Activated naive CD8-positive, alpha-beta T cell treated with anti-CD3 and anti-CD28 coated beads for 36 hours (primary cell): ENCODE data around the gene MAGED2. TPM values are rescaled to one million over a fixed set of nuclear protein-coding genes. Genes with fewer than 3 reads are reported as not detected.
A peak's percentile ranks its signal among the peaks of the same experiment; 100 is the strongest.

Experiments used
- DNase-seq: peaks from one replicate; pipeline ENCODE4 v3.0.0; 2021
- H3K27ac Mint-ChIP-seq: one replicate; pipeline ENCODE4 v1.8.0; 2022; ENCODE audit warnings: mild to moderate bottlenecking, moderate library complexity, mixed read lengths
- H3K27me3 Mint-ChIP-seq: one replicate; pipeline ENCODE4 v1.8.0; 2022; ENCODE audit warnings: mild to moderate bottlenecking, mixed read lengths
- H3K36me3 Mint-ChIP-seq: one replicate; pipeline ENCODE4 v1.8.0; 2021; ENCODE audit warnings: mild to moderate bottlenecking, mixed read lengths
- H3K4me1 Mint-ChIP-seq: one replicate; pipeline ENCODE4 v1.8.0; 2021; ENCODE audit warnings: mixed read lengths
- H3K4me3 Mint-ChIP-seq: one replicate; pipeline ENCODE4 v1.8.0; 2022; ENCODE audit warnings: mild to moderate bottlenecking, moderate library complexity, mixed read lengths
- H3K9me3 Mint-ChIP-seq: one replicate; pipeline ENCODE4 v1.8.0; 2022; ENCODE audit warnings: mixed read lengths
- total RNA-seq, 2 experiments: library from RNA; stranded (reverse); gene quantifications; one replicate each; pipeline ENCODE4 v1.2.3, GENCODE V29; 2021

MAGED2 gene
- total RNA-seq, 2 experiments from 2014 or later, result 29.9 to 32.9 TPM

DNA sequence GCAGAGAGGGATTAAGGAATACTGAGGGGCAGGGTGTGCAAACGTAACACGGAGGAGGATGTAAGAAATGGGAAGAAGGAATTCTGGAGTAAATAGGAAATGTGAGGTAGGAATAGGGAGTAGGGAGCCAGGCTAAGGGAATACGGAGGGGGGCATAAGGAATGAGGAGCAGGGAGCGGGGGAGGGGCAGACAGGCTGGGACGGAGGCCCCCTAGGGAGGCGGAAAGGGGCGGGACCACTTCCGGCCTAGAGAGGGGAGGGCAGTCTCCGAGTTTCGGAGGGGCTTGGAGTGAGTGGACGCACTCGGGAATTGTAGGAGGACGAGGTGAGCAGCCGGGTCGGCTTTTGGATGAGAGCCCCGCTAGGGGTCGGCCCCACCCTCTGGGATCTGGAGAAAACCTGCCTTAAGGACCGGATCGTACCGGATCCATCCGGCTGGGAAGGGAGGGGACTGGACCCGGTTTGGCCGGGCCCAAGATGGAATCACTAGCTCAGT lies 612 bp downstream of the MAGED2 start:
- Mint-ChIP-seq H3K36me3 (peaks cover 4% of the 10 kb centered on the region), H3K4me1 (peaks cover 2% of the 10 kb centered on the region), H3K27me3 (no peaks in the 10 kb centered on the region), H3K27ac (peak overlapping the region; percentile 94), H3K9me3 (no peaks in the 10 kb centered on the region), H3K4me3 (peak overlapping the region; percentile 92)
- DNase-seq, result peak; percentile 23

DNA sequence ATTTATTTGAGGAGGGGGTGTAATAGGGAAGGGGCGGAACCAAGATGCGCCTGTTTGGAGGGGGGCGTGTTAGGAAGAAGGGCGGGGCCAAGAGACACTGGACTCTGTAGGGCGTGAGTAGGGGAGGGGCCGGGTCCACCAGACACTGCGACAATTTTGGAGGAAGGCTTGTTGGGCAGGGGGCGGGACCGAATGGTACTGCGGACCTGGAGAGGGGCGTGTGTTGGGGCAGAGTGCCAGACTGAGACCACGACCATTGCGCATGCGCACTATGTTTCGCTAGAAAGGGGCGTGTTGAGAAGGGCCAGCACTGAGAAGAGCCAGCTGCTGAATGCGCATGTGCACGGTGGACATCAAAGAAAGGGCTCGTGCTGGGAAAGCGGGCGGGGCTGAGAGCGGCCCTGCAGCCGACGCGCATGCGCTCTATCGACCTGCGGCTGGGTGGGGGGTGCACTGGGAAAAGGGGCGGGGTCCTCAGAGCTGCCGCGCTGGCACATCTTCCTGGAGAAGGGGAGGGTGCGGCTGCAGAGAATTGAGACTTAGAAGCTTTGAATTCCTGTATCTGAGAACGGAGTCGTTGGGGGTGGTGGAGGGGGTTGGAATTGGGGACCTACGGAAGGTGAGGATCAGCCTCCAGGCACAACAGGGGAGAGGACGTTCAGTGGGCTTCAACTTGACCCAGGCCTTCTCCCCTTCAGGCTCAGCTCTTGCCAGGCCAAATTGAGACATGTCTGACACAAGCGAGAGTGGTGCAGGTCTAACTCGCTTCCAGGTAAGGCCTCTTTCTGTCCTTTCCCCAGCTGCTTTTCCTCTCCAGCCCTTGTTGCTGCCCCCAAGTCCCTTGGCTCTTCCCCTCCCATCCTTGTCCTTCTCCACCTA lies 1.3 kb downstream of the MAGED2 start:
- H3K4me3 Mint-ChIP-seq, result peak overlapping the region; percentile 92
- peaks cover 2% of the 10 kb centered on the region for H3K4me1 Mint-ChIP-seq
- peak; percentile 87 for DNase-seq
- H3K27ac Mint-ChIP-seq, result peak overlapping the region; percentile 94
- H3K36me3 Mint-ChIP-seq, result peaks cover 4% of the 10 kb centered on the region
- H3K27me3 Mint-ChIP-seq, result no peaks in the 10 kb centered on the region
- H3K9me3 Mint-ChIP-seq, result no peaks in the 10 kb centered on the region

DNA sequence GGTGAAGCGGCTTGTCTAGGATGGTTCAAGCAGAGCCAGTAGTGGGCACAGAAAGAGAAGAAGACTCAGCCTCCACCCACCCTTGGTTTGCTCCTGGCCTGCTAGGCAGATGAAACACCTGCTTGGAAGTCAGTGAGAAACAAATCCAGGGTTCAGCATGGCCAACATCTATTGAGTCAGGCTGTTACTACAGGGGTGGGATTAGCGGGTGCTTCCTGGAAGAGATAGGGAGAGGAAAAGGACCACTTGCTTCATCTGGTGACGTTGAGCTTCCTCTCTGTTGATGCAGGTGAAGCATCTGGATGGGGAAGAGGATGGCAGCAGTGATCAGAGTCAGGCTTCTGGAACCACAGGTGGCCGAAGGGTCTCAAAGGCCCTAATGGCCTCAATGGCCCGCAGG lies 3.0 kb downstream of the MAGED2 start:
- Mint-ChIP-seq H3K4me1 (peaks cover 2% of the 10 kb centered on the region), H3K4me3 (no peak overlapping the region), H3K27me3 (no peaks in the 10 kb centered on the region), H3K9me3 (no peaks in the 10 kb centered on the region), H3K27ac (no peak overlapping the region), H3K36me3 (peaks cover 4% of the 10 kb centered on the region)
- no peak for DNase-seq

DNA sequence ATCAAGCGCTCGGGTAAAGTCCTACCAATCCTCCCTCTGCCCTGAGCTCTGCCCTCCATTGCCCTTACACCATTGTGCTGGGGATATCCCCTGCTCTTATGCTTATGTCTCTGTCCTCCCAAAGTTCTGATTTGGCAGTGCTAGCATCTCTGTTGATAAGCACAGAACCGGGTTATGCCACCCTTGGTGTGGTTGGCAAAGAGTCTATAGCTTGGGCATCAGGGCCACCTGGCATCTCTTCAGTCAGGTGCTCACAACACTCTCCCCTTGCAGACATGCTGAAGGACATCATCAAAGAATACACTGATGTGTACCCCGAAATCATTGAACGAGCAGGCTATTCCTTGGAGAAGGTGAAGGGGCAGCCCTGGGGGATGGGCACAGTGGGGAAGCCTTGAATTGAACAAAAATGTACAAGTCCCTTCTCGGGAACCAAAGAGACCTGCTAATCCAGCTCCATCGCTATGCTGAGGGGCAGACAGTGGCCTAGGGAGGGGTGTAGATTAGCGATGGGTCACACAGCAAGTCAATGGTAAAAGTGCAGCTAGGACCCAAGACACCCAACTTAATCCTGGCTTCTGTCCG lies 3.8 kb downstream of the MAGED2 start:
- DNase-seq, result no peak
- H3K4me1 Mint-ChIP-seq, result peaks cover 2% of the 10 kb centered on the region
- no peak overlapping the region for H3K27ac Mint-ChIP-seq
- H3K36me3 Mint-ChIP-seq, result peaks cover 6% of the 10 kb centered on the region
- H3K27me3 Mint-ChIP-seq, result no peaks in the 10 kb centered on the region
- H3K9me3 Mint-ChIP-seq, result no peaks in the 10 kb centered on the region
- no peak overlapping the region for H3K4me3 Mint-ChIP-seq

DNA sequence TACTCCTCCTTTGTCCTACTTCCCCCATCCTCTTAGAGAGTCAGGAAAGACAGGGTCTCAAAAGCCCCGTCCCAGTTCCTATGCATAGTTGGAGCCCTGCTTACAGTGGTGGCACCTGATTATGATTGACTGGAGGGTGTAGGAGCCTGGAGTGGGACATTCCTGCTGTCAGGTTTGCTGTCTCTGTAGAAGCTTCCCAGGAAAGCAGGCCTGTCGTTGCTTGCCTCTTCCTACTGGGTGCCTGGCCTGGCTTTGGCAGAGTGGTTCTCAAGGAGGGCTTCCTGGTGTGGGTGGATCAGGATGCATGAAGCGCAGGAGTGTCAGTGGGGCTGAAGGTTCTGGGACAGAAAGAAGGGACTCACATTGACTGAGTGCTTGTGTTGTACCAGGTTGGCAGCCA lies 4.8 kb downstream of the MAGED2 start:
- no peak for DNase-seq
- H3K27ac Mint-ChIP-seq, result no peak overlapping the region
- H3K4me3 Mint-ChIP-seq, result no peak overlapping the region
- peaks cover 6% of the 10 kb centered on the region for H3K36me3 Mint-ChIP-seq
- H3K4me1 Mint-ChIP-seq, result peaks cover 2% of the 10 kb centered on the region
- H3K27me3 Mint-ChIP-seq, result no peaks in the 10 kb centered on the region
- no peaks in the 10 kb centered on the region for H3K9me3 Mint-ChIP-seq

DNA sequence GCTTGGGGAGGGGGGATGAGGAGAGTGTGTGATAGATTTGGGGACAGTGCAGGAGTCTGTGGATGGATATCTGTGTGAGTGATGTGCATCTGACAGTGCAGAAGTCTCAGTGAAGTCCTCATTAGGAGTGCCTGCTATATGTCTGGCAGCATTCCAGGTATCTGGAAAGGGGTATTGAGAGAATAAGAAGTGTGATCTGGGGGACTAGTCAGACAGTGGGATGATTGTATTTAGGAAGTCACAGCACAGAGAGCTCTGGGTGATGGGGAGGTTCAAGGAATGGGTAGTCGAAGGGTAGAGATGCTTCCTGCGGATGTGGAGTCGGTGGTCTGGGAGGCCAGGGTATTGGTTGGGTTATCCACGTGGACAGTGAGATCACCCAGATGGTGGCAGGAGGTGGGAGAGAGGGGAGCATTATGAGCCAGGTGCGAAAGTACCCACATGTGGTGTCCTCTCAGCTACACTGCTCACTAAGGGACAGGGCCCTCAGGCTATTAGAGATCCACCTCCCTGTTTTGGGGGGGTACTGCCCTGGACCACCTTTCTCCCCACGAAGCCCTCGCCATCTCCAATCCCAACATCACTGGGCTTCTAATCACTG lies 9.8 kb downstream of the MAGED2 start:
- no peaks in the 10 kb centered on the region for H3K27me3 Mint-ChIP-seq
- no peak overlapping the region for H3K4me3 Mint-ChIP-seq
- H3K36me3 Mint-ChIP-seq, result peaks cover 2% of the 10 kb centered on the region
- H3K4me1 Mint-ChIP-seq, result peaks cover 2% of the 10 kb centered on the region
- H3K9me3 Mint-ChIP-seq, result no peaks in the 10 kb centered on the region
- no peak for DNase-seq
- H3K27ac Mint-ChIP-seq, result peak overlapping the region; percentile 45

DNA sequence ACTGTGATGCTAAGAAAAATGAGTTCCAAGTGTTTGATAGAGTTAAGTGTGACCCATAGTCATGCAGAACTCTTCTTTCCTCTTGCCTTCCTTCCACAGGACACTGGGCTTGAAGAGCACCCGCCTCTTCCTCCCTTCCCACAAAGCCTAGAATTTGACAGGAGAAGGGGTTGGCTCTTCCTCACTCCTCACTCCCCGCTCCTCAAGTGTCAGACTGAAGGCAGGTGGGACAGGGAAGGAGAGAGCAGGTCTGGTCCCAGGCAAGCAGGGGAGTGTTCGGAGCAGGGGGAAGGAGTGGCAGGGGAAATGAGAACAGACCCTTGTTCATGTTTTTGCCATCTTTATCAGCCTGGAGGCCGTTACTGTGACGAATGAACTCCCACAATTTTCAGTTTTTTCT lies 10.7 kb downstream of the MAGED2 start:
- no peaks in the 10 kb centered on the region for H3K27me3 Mint-ChIP-seq
- H3K27ac Mint-ChIP-seq, result no peak overlapping the region
- peaks cover 2% of the 10 kb centered on the region for H3K36me3 Mint-ChIP-seq
- H3K9me3 Mint-ChIP-seq, result no peaks in the 10 kb centered on the region
- H3K4me3 Mint-ChIP-seq, result no peak overlapping the region
- peaks cover 2% of the 10 kb centered on the region for H3K4me1 Mint-ChIP-seq
- no peak for DNase-seq

DNA sequence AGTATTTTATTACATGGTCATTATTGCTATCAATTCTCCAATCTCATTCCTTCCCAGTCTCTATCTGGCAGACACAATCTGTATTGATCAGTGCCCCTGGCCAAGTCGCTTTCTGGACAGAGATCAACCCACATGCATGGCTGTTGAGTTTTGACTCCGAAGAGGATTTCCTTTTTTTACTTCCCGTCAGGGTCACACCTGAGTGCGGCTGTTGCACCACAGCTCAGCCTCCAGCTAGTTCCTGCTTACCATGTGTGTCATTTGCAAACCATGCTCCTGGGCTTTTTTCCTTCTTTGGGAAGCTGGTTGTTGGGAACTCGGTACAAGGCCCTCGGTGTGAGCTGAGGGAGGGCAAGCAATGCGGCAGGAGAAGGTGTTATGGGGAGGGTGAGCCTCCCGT lies 11.7 kb downstream of the MAGED2 start:
- Mint-ChIP-seq H3K27ac (no peak overlapping the region), H3K4me1 (peaks cover 2% of the 10 kb centered on the region)

DNA sequence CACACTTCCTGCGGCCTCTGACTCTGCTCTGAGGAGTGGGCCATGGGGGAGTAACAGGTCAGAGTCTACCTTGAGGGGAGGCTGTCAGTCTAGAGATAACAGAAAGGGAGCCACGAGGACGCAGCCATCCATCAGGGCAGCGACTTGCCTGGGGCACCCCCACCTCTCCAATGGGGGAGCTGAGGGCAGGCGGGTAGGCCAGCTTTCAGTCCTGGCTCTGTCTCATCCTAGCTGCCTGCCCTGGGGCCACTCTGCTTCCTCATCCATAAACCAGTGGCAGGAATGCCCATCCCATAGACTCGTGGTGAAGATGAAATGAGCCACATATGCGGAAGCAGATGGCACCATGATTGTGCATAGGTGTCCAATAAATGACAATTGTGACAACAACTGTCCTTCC lies 13.2 kb downstream of the MAGED2 start:
- Mint-ChIP-seq H3K4me3 (no peak overlapping the region), H3K36me3 (peaks cover 2% of the 10 kb centered on the region), H3K9me3 (no peaks in the 10 kb centered on the region), H3K27ac (no peak overlapping the region), H3K4me1 (peaks cover 2% of the 10 kb centered on the region), H3K27me3 (no peaks in the 10 kb centered on the region)
- no peak for DNase-seq

More for the DNA sequence above, 11.7 kb downstream of the MAGED2 start:
- DNase-seq, result no peak
- no peaks in the 10 kb centered on the region for H3K27me3 Mint-ChIP-seq
- H3K36me3 Mint-ChIP-seq, result peaks cover 2% of the 10 kb centered on the region
- no peak overlapping the region for H3K4me3 Mint-ChIP-seq
- H3K9me3 Mint-ChIP-seq, result no peaks in the 10 kb centered on the region

DNA sequence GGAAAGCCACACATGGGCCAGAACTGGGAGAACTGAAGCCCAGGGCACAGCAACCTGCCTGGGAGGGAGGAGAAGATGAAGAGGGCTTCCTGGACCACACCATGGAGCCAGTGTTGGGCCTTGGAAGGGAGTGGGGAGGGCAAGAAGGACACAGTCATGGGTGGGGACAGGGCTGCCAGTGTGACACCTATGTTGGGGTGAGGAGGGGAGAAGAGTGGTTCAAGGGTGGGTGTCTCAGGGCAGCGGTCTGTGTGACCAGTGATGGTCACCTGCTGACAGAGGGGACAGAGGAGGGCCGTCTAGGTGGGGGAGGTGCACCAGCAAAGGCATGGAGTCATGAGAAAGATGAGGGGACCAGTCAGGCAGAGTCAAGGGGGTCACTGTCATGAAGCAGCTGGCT lies 13.8 kb downstream of the MAGED2 start:
- Mint-ChIP-seq H3K9me3 (no peaks in the 10 kb centered on the region), H3K27me3 (no peaks in the 10 kb centered on the region), H3K36me3 (peaks cover 1% of the 10 kb centered on the region), H3K4me3 (no peak overlapping the region), H3K27ac (no peak overlapping the region), H3K4me1 (peaks cover 2% of the 10 kb centered on the region)
- DNase-seq, result no peak

DNA sequence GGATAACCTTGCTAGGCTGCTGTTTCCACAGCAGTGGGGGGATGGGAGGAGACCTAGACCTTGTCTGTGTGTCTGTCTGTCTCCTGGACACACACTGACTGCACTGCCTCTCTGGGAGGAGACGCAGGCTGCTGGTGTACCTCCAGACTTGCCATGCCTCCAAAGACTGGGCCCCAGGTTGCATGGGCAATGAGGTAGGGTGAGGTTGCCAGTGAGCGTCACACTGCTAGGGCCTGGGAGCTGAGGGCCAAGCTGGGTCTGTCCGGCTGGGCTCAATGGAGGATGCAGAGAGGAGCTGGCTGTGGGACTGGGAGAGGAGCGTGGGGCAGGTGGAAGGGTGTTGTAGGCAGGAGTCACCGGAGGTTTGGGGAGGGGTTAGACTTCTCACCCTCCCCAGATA lies 16.6 kb downstream of the MAGED2 start:
- H3K9me3 Mint-ChIP-seq, result no peaks in the 10 kb centered on the region
- DNase-seq, result no peak
- H3K4me1 Mint-ChIP-seq, result no peaks in the 10 kb centered on the region
- no peak overlapping the region for H3K27ac Mint-ChIP-seq
- H3K36me3 Mint-ChIP-seq, result no peaks in the 10 kb centered on the region
- no peak overlapping the region for H3K4me3 Mint-ChIP-seq
- H3K27me3 Mint-ChIP-seq, result no peaks in the 10 kb centered on the region

DNA sequence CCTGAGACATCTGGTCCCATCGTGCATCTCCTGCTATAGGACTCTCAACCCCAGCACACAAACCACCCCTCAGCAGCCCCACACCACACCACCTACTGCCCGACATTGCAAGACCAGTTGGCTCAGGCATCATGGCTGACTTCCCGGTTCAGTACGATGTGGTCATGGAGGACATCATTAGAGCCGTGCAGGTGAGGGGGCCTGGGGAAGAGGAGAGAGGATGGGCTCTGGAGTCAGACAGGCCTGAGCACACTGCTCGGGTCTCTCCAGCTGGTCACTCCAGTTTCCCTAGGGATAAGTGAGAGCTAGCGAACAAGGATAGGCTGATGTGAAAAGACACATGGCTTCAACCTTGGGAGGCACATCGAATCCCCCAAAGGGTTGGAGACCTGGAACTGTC lies 17.2 kb downstream of the MAGED2 start:
- Mint-ChIP-seq H3K4me1 (no peaks in the 10 kb centered on the region), H3K4me3 (no peak overlapping the region), H3K27me3 (no peaks in the 10 kb centered on the region), H3K27ac (no peak overlapping the region), H3K9me3 (no peaks in the 10 kb centered on the region), H3K36me3 (no peaks in the 10 kb centered on the region)
- DNase-seq, result no peak

DNA sequence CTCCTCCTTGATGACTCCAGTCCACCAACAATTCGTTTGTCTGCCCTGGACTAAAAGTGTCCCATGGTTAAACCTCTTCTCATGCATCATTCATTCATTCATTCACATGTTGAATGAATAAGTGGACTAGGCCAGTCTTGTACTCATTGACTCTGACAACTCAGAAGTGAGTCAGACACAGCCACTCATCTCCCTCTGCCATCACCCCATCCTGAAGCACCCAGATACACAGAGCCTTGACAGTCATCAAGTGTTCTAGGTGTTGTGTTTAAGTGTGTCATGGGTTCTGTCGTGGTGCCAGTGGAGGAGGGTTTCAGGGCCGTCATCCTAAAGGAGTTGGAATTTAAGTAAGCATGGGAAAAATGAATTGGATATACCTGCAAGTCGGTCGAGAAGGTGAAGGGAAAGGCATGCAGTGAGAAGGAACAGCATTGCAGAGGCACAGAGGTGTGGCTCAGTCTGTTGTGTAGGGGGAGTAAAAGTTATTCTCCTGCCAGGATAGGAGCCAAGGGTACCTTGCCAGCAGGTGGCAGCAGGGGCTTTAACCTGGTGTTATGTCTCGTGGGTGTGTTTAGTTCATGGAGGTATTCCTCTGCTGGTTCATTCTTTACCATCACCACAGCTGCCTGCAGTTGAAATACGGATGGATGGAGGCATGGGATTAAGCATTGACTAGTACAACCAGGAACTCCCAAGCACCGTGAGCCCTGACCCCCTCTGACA lies 18.3 kb downstream of the MAGED2 start:
- Mint-ChIP-seq H3K27me3 (no peaks in the 10 kb centered on the region), H3K9me3 (no peaks in the 10 kb centered on the region), H3K27ac (no peak overlapping the region), H3K4me1 (no peaks in the 10 kb centered on the region), H3K36me3 (no peaks in the 10 kb centered on the region), H3K4me3 (no peak overlapping the region)
- no peak for DNase-seq

DNA sequence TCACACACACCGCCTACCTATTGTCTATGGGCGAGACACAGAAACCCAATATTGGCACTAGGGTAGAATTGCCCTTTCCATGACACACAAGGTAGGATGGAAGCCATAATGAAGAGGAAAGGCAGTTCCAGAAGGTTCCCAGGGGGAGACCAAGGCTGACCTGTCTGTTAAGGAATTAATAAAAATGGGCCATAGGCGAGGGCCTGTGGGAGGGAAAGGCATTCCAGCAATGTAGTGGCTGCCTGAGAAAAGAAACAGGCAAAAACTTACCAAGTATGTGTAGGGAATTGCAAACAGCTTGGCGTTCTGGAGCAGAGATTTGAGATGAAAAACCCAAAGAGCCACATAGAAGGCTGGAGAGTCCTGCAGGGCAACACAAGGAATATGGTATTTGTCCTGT lies 19.1 kb downstream of the MAGED2 start:
- no peak overlapping the region for H3K4me3 Mint-ChIP-seq
- H3K9me3 Mint-ChIP-seq, result no peaks in the 10 kb centered on the region
- no peak for DNase-seq
- no peaks in the 10 kb centered on the region for H3K27me3 Mint-ChIP-seq
- H3K36me3 Mint-ChIP-seq, result no peaks in the 10 kb centered on the region
- no peaks in the 10 kb centered on the region for H3K4me1 Mint-ChIP-seq
- H3K27ac Mint-ChIP-seq, result no peak overlapping the region

DNA sequence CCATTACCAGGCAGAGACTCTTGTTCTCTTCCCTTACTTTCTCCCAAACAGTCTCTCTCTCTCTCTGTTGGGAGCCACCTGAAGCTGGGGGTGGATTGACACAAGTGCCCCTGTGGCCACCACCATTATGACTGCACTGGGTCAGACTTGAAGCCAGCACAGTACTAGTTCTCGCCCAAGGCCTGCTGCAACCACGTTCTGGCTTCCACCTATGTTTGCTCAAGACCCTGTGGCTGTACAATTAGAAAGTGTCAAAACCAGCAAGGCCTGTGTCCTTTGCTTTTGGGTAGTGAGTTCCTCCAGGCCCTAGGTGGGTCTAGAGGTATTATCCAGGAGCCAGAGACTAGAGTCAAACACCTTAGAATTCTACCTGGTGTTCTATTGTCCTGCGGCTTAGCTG lies 31.0 kb downstream of the MAGED2 start:
- H3K4me3 Mint-ChIP-seq, result no peak overlapping the region
- DNase-seq, result no peak
- H3K27ac Mint-ChIP-seq, result no peak overlapping the region
- no peaks in the 10 kb centered on the region for H3K4me1 Mint-ChIP-seq
- H3K36me3 Mint-ChIP-seq, result no peaks in the 10 kb centered on the region
- H3K9me3 Mint-ChIP-seq, result peaks cover 1% of the 10 kb centered on the region
- H3K27me3 Mint-ChIP-seq, result peaks cover 14% of the 10 kb centered on the region
